Subcutaneous abdominal adipose tissue (tissue), 5 donors: Measurements from ENCODE around the gene RPL22L1.
"Not testable (repeated sequence)": the region's sequence is repeated elsewhere in the genome, so short reads cannot be mapped to it uniquely, and the experiment has no call there.

ENCODE experiments used
- H3K27ac ChIP-seq: one replicate; pipeline ENCODE4 v1.7.0; 2013; ENCODE audit warnings: low read depth, mild to moderate bottlenecking, inconsistent platforms, low read length, moderate library complexity
- H3K27me3 ChIP-seq, 5 donors: one replicate each; pipeline ENCODE4 v1.7.0; 2013; ENCODE audit warnings: low read length in 5 of 5, inconsistent platforms in 1 of 5; ENCODE audit not compliant: control insufficient read depth in 5 of 5, insufficient read depth in 4 of 5
- H3K36me3 ChIP-seq, 5 donors: one replicate each; pipeline ENCODE4 v1.7.0; 2013; ENCODE audit warnings: low read length in 5 of 5; ENCODE audit not compliant: control insufficient read depth in 5 of 5, insufficient read depth in 5 of 5
- H3K4me1 ChIP-seq, 5 donors: one replicate each; pipeline ENCODE4 v1.7.0; 2013; ENCODE audit warnings: low read length in 5 of 5, mild to moderate bottlenecking in 3 of 5, moderate library complexity in 1 of 5; ENCODE audit not compliant: control insufficient read depth in 5 of 5, insufficient read depth in 5 of 5
- H3K4me3 ChIP-seq, 5 donors: one replicate each; pipeline ENCODE4 v1.7.0; 2013; ENCODE audit warnings: low read length in 5 of 5, low read depth in 1 of 5
- H3K9ac ChIP-seq, 5 donors: one replicate each; pipeline ENCODE4 v1.7.0; 2013; ENCODE audit warnings: low read length in 5 of 5, mild to moderate bottlenecking in 4 of 5, moderate library complexity in 3 of 5
- H3K9me3 ChIP-seq, 5 donors: one replicate each; pipeline ENCODE4 v1.7.0; 2013; ENCODE audit warnings: low read length in 5 of 5; ENCODE audit not compliant: control insufficient read depth in 5 of 5
- donor health status: healthy.
- donor health status: healthy.
- donor health status: healthy.
- donor health status: healthy.
- donor health status: healthy.

RPL22L1 gene

DNA sequence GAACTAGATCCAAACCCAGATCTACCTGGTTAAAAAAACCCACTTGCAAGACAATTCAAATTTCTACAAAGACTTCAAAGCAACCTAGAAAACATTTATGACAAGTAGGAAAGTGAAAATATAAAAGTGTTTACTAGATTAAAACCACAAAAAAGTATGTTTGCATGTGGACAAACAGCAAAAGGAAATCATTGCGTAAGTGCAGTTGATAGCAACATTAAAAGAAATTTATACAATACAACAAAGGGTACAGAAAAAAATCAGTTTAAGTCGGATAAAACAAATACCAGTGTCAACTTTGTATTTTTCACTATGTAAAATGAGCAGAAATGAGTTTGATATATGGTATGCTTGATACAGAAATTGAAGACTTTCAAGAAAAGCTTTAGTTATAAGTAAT is 35.9 kb upstream of the RPL22L1 start:
- no peaks in the 10 kb centered on the region for H3K36me3 ChIP-seq
- peaks cover 3 to 21% (median 16%) of the 10 kb centered on the region in 5 donors for H3K9me3 ChIP-seq
- H3K4me3 ChIP-seq = no peak overlapping the region
- H3K4me1 ChIP-seq = peaks cover 2 to 24% (median 15%) of the 10 kb centered on the region in 5 donors
- H3K27ac ChIP-seq = no peak overlapping the region
- H3K9ac ChIP-seq = no peak overlapping the region
- no peaks in the 10 kb centered on the region for H3K27me3 ChIP-seq

DNA sequence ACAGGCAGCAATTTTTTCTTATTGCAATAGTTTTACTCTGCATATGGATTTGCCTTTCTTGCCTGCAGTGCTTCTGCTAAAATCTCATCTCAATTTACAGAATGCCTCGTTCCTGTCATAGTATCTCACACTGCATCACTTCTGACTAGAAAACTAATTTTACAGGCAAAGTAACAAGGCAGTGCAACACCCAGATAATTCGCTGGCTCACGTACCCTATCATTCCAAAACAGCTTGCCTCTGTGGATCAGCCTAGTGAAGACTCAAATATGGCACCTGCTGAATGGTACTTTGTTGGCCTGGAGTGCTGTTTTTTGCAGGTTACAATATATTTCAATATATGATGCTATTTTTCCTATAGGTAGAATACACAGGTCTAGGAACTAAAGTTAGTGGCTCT is 33.1 kb upstream of the RPL22L1 start:
- no peak overlapping the region for H3K9ac ChIP-seq
- H3K4me3 ChIP-seq = no peak overlapping the region
- H3K36me3 ChIP-seq = no peaks in the 10 kb centered on the region
- H3K27me3 ChIP-seq = no peaks in the 10 kb centered on the region
- no peak overlapping the region for H3K27ac ChIP-seq
- peaks cover 0 to 12% (median 8%) of the 10 kb centered on the region in 5 donors for H3K4me1 ChIP-seq
- no peaks in the 10 kb centered on the region for H3K9me3 ChIP-seq

DNA sequence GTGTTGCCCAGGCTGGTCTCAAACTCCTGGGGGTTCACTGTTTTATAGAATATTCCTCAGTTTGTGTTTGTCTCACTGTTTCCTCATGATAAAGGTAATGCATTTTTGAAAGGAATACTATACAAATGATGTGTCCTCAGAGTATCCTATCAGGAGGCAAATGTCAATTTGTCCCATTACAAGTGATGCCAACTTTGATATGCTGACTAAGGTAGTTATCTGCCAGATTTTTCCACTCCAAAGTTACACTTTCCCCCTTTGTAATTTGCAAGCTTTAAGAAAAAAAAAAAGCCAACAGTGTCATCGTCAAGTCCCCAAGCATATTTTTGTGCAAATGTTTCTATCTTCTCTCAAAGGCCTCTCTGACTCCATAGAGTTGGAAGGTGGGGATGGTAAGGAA is 29.5 kb upstream of the RPL22L1 start:
- H3K4me3 ChIP-seq = no peak overlapping the region
- no peaks in the 10 kb centered on the region for H3K27me3 ChIP-seq

DNA sequence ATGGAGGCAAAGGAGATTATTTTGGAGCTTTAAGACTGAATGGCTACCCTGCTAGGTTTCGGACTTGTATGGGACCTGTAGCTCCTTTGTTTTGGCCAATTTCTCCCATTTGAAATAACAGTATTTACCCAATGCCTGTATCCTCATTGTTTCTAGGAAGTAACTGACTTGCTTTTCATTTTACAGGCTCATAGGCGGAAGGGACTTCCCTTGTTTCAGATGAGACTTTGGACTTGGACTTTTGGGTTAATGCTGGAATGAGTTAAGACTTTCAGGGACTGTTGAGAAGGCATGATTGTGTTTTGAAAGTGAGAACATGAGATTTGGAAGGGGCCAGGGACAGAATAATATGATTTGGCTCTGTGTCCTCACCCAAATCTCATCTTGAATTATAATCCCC is 28.0 kb upstream of the RPL22L1 start:
- no peak overlapping the region for H3K27ac ChIP-seq
- H3K4me1 ChIP-seq = no peaks in the 10 kb centered on the region
- H3K36me3 ChIP-seq = peaks cover 0 to 2% (median 0%) of the 10 kb centered on the region in 5 donors
- H3K9me3 ChIP-seq = no peaks in the 10 kb centered on the region
- H3K27me3 ChIP-seq = no peaks in the 10 kb centered on the region
- H3K9ac ChIP-seq = no peak overlapping the region
- no peak overlapping the region for H3K4me3 ChIP-seq

More for the DNA sequence above, 29.5 kb upstream of the RPL22L1 start:
- Histone ChIP-seq H3K36me3 (no peaks in the 10 kb centered on the region), H3K9me3 (no peaks in the 10 kb centered on the region), H3K9ac (no peak overlapping the region), H3K4me1 (no peaks in the 10 kb centered on the region), H3K27ac (no peak overlapping the region)

DNA sequence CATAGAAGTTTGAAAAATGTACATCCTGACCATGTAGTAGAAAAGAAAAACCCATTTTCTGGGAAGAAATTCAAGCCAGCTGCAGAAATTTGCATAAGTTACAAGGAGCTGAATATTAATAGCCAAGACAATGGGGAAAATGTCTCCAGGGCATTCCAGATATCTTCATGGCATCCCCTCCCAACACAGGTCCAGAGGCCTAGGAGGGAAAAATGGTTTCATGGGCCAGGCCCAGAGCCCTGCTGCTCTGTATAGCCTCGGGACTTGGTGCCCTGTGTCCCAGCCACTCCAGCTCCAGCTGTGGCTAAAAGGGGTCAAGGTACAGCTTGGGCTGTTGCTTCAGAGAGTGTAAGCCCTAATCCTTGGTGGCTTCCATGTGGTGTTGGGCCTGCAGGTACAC is 27.2 kb upstream of the RPL22L1 start:
- H3K27me3 ChIP-seq, H3K36me3 ChIP-seq, H3K4me1 ChIP-seq, H3K4me3 ChIP-seq, H3K27ac ChIP-seq, H3K9me3 ChIP-seq, H3K9ac ChIP-seq: not testable (repeated sequence)

DNA sequence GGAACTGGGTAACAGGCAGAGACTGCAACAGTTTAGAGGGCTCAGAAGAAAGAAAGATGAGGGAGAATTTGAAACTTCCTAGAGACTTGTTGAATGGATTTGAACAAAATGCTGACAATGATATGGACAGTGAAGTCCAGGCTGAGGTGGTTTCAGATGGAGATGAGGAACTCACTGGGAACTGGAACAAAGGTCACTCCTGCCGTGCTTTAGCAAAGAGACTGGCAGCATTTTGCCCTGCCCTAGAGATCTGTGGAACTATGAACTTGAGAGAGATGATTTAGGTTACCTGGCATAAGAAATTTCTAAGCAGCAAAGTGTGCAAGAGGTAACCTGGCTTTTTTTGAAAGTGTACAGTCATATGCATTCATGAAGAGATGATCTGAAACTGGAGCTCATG is 26.8 kb upstream of the RPL22L1 start:
- H3K4me3 ChIP-seq = no peak overlapping the region
- H3K36me3 ChIP-seq = peaks cover 0 to 2% (median 0%) of the 10 kb centered on the region in 5 donors
- no peaks in the 10 kb centered on the region for H3K9me3 ChIP-seq
- H3K27me3 ChIP-seq = no peaks in the 10 kb centered on the region
- H3K4me1 ChIP-seq = no peaks in the 10 kb centered on the region
- no peak overlapping the region for H3K9ac ChIP-seq
- H3K27ac ChIP-seq = no peak overlapping the region

DNA sequence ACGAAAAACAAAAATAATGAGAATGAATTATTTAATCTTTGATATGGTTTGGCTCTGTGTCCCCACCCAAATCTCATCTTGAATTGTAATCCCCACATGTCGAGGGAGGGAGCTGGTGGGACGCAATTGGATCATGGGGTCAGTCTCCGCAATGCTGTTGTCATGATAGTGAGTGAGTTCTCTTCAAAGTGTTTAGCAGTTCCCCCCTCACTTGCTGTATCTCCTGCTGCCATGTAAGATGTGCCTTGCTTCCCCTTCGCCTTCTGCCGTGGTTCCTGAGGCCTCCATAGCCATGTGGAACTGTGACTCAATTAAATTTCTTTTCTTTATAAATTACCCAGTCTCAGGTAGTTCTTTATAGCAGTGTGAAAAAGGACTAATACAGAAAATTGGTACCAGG is 26.3 kb upstream of the RPL22L1 start:
- not testable (repeated sequence) for H3K9me3 ChIP-seq, H3K4me1 ChIP-seq, H3K36me3 ChIP-seq, H3K27me3 ChIP-seq, H3K9ac ChIP-seq, H3K4me3 ChIP-seq, H3K27ac ChIP-seq

DNA sequence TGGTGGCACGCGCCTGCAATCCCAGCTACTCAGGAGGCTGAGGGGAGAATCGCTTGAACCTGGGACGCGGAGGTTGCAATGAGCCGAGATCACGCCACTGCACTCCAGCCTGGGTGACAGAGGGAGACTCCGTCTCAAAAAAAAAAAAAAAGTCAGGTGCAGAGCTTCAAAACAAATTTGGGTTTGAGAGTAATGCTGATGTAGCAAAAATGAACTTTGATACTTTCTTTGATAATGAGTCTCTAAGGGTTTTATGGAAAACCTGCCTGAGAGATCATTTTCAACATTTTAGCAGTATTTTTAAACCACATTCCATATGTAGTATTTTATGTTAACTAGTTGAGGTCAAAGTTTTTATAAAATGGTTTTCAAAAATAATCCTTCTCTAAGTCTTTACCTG is 23.9 kb upstream of the RPL22L1 start:
- H3K4me3 ChIP-seq = no peak overlapping the region
- H3K4me1 ChIP-seq = no peaks in the 10 kb centered on the region
- H3K36me3 ChIP-seq = peaks cover 0 to 2% (median 0%) of the 10 kb centered on the region in 5 donors
- no peaks in the 10 kb centered on the region for H3K9me3 ChIP-seq
- no peaks in the 10 kb centered on the region for H3K27me3 ChIP-seq
- H3K27ac ChIP-seq = no peak overlapping the region
- no peak overlapping the region for H3K9ac ChIP-seq

DNA sequence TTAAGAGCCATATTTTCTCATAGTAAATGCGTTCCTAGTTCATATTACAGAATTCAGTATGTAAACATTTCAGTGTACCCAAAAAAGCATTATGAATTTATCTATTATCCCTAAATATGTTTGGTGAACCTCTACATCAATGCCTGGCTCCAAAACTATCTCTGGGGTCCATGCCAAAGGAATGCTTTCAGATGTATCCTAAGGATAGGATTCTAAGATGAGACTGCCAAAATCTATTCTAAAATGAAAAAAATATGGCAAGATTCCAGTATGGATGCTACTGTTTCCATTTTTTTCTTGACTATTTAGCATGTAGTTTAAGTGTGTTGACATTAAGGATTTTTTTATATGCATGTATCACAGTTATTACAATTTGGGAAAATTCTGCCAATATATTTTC is 19.6 kb upstream of the RPL22L1 start:
- no peaks in the 10 kb centered on the region for H3K27me3 ChIP-seq
- no peaks in the 10 kb centered on the region for H3K9me3 ChIP-seq
- peaks cover 0 to 2% (median 0%) of the 10 kb centered on the region in 5 donors for H3K36me3 ChIP-seq
- H3K4me1 ChIP-seq = no peaks in the 10 kb centered on the region
- no peak overlapping the region for H3K9ac ChIP-seq
- no peak overlapping the region for H3K27ac ChIP-seq
- no peak overlapping the region for H3K4me3 ChIP-seq

DNA sequence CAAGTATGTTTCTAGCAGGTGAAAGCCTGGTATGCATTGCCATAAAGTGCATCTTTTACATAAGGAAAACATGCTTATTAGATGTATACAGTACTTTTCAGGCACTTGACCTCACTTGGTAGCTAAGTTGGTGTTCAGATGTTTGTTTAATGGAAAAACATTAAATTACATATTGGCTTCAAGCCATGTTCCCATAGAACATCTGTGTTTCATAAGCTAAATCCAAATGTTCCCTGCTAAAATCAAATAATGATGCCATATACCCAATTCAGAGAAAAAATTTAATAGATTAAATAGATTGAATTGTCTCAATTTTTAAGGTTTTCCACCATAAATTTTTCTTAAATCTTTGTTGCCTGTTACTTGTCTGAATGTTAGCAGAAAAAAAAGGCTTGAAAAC is 19.1 kb upstream of the RPL22L1 start:
- Histone ChIP-seq H3K4me3 (no peak overlapping the region), H3K27ac (no peak overlapping the region), H3K27me3 (no peaks in the 10 kb centered on the region), H3K9me3 (no peaks in the 10 kb centered on the region), H3K9ac (no peak overlapping the region), H3K4me1 (no peaks in the 10 kb centered on the region), H3K36me3 (peaks cover 0 to 2% (median 0%) of the 10 kb centered on the region in 5 donors)
